CD14-positive monocyte (primary cell): Measurements from ENCODE around the gene GEMIN7. TPM values are rescaled to one million over a fixed set of nuclear protein-coding genes. Genes with fewer than 3 reads are reported as not detected.

Experiments used
- DNase-seq, 3 donors: peaks; one replicate each; pipeline ENCODE4 v3.0.0-alpha.2; 2011 to 2022
- H2AFZ ChIP-seq: 2 replicates; pipeline ENCODE4 v1.6.0; 2012; ENCODE audit warnings: mild to moderate bottlenecking, low read depth, low read length, inconsistent platforms; ENCODE audit not compliant: insufficient read depth, poor library complexity, severe bottlenecking
- H3K27ac ChIP-seq, 2 donors: 1 replicate in 1 of 2; 2 replicates in 1 of 2; pipeline ENCODE4 v1.5.1; 2012 to 2013; ENCODE audit warnings: low read length in 2 of 2, control low read depth in 1 of 2, inconsistent platforms in 1 of 2, low read depth in 1 of 2, mild to moderate bottlenecking in 1 of 2
- H3K27me3 ChIP-seq, 2 donors: one replicate each; pipeline versions ENCODE4 v1.6.0 to v1.6.1; 2011 to 2013; ENCODE audit warnings: low read length in 2 of 2; ENCODE audit not compliant: control insufficient read depth in 2 of 2, insufficient read depth in 2 of 2
- H3K36me3 ChIP-seq, 2 donors: replicated peaks in 1 of 2; 1 replicate in 1 of 2; 2 replicates in 1 of 2; pipeline versions ENCODE4 v1.5.1 to v1.6.1; 2012 to 2013; ENCODE audit warnings: low read length in 2 of 2, control low read depth in 1 of 2, inconsistent platforms in 1 of 2, mild to moderate bottlenecking in 1 of 2; ENCODE audit not compliant: insufficient read depth in 2 of 2, control insufficient read depth in 1 of 2
- H3K4me1 ChIP-seq, 2 donors: 1 replicate in 1 of 2; 2 replicates in 1 of 2; pipeline versions ENCODE4 v1.5.1 to v1.6.1; 2012 to 2013; ENCODE audit warnings: low read length in 2 of 2, control low read depth in 1 of 2, inconsistent platforms in 1 of 2, mild to moderate bottlenecking in 1 of 2, moderate library complexity in 1 of 2; ENCODE audit not compliant: insufficient read depth in 2 of 2, control insufficient read depth in 1 of 2
- H3K4me2 ChIP-seq: replicated peaks from 2 replicates; pipeline ENCODE3; 2012; ENCODE audit warnings: low read length, moderate library complexity, mild to moderate bottlenecking; ENCODE audit not compliant: poor library complexity, severe bottlenecking; ENCODE audit errors: extremely low read depth
- H3K4me3 ChIP-seq, 3 experiments: fragments of 200-600 bp in 1 of 3; sonication (generic) in 1 of 3; replicated peaks in 1 of 3; 1 replicate in 2 of 3; 2 replicates in 1 of 3; pipeline ENCODE4 v1.5.1; 2011 to 2013; ENCODE audit warnings: low read length in 3 of 3, mild to moderate bottlenecking in 3 of 3, control low read depth in 2 of 3, low read depth in 2 of 3, inconsistent platforms in 1 of 3, moderate library complexity in 1 of 3
- H3K79me2 ChIP-seq: 2 replicates; pipeline ENCODE4 v1.6.0; 2012; ENCODE audit warnings: mild to moderate bottlenecking, control low read depth, inconsistent platforms, low read length, moderate library complexity; ENCODE audit not compliant: insufficient read depth
- H3K9ac ChIP-seq: 2 replicates; pipeline ENCODE4 v1.6.0; 2017; ENCODE audit warnings: low read length, mild to moderate bottlenecking; ENCODE audit not compliant: insufficient read depth, poor library complexity, severe bottlenecking
- H3K9me3 ChIP-seq, 2 donors: replicated peaks in 1 of 2; 1 replicate in 1 of 2; 2 replicates in 1 of 2; pipeline versions ENCODE4 v1.5.1 to v1.6.1; 2012 to 2013; ENCODE audit warnings: low read length in 2 of 2, control low read depth in 1 of 2; ENCODE audit not compliant: control insufficient read depth in 1 of 2, insufficient read depth in 1 of 2
- H4K20me1 ChIP-seq: 2 replicates; pipeline ENCODE4 v1.6.0; 2012; ENCODE audit warnings: mild to moderate bottlenecking, low read length, control low read depth, moderate library complexity; ENCODE audit not compliant: insufficient read depth
- H3K27ac Mint-ChIP-seq, 7 donors: one replicate each; pipeline ENCODE4 v1.8.0; 2020; ENCODE audit warnings: mild to moderate bottlenecking in 7 of 7, mixed read lengths in 7 of 7, moderate library complexity in 6 of 7, inconsistent platforms in 2 of 7
- H3K27me3 Mint-ChIP-seq, 3 donors: one replicate each; pipeline ENCODE4 v1.8.0; 2021 to 2022; ENCODE audit warnings: low read depth in 3 of 3, mild to moderate bottlenecking in 3 of 3, mixed read lengths in 3 of 3, moderate library complexity in 3 of 3, inconsistent platforms in 1 of 3
- H3K36me3 Mint-ChIP-seq, 2 donors: one replicate each; pipeline ENCODE4 v1.8.0; 2020; ENCODE audit warnings: mixed read lengths in 2 of 2, inconsistent platforms in 1 of 2, mild to moderate bottlenecking in 1 of 2
- H3K4me1 Mint-ChIP-seq: one replicate; pipeline ENCODE4 v1.8.0; 2020; ENCODE audit warnings: mild to moderate bottlenecking, mixed read lengths
- H3K4me3 Mint-ChIP-seq, 2 donors: one replicate each; pipeline ENCODE4 v1.8.0; 2020; ENCODE audit warnings: mild to moderate bottlenecking in 2 of 2, mixed read lengths in 2 of 2, moderate library complexity in 1 of 2
- H3K9me3 Mint-ChIP-seq, 7 donors: one replicate each; pipeline ENCODE4 v1.8.0; 2020 to 2022; ENCODE audit warnings: mixed read lengths in 7 of 7, mild to moderate bottlenecking in 6 of 7, moderate library complexity in 6 of 7, inconsistent platforms in 2 of 7
- CTCF ChIP-seq: fragments of 200-600 bp; IDR thresholded peaks from one replicate; pipeline ENCODE4 v1.8.0; 2022; ENCODE audit warnings: antibody characterized with exemption, mild to moderate bottlenecking
- WGBS: methylation state at CpG from one replicate; pipeline ENCODE4 v1.1.5; 2013; ENCODE audit warnings: missing lambda C conversion rate; ENCODE audit not compliant: insufficient coverage; 5-methylcytosine and 5-hydroxymethylcytosine counted together
- intact Hi-C, 2 donors: fragments of 100-400 bp; cut with micrococcal nuclease; formaldehyde crosslinking; loops; one replicate each; pipeline versions ENCODE4 v1.15.0 to v1.15.1; 2023
- polyA plus RNA-seq, 3 donors: library from polyadenylated mRNA; depleted of rRNA in 1 of 3; unstranded in 2 of 3; stranded (reverse) in 1 of 3; fragments of 300-500 nt in 2 of 3; fragments of >200 nt in 1 of 3; fragmentation: Illumina TruSeq in 2 of 3; gene quantifications; 1 replicate in 2 of 3; 2 replicates in 1 of 3; pipeline ENCODE4 v1.2.3, GENCODE V29; 2012 to 2021

Gene GEMIN7
- polyA plus RNA-seq, 3 donors = 67.6 to 83.4 (median 78.4) TPM

- Mint-ChIP-seq H3K4me3 (no peak overlapping the region), H3K27me3 (peaks cover 4 to 7% (median 7%) of the 10 kb centered on the region in 3 donors), H3K9me3 (no peaks in the 10 kb centered on the region), H3K27ac (peak overlapping the region in 1 of 7 donors; percentile 54), H3K36me3 (peaks cover 4 to 8% of the 10 kb centered on the region in 2 donors), H3K4me1 (peaks cover 22% of the 10 kb centered on the region)
- intact Hi-C loops = no loop called here
- no peaks in the 10 kb centered on the region for H3K9me3 ChIP-seq
- no peak overlapping the region for H3K4me2 ChIP-seq
- H3K9ac ChIP-seq = no peak overlapping the region
- no peak overlapping the region for H3K27ac ChIP-seq
- no peak for DNase-seq
- no peak for TF ChIP-seq CTCF
- 91% methylated on average over 3 of the region's 6 CpGs for WGBS
- peaks cover 74% of the 10 kb centered on the region for H4K20me1 ChIP-seq
- H3K27me3 ChIP-seq = no peaks in the 10 kb centered on the region
- no peak overlapping the region for H3K4me3 ChIP-seq
- H3K4me1 ChIP-seq = peaks cover 0 to 4% of the 10 kb centered on the region in 2 donors
- H2AFZ ChIP-seq = no peak overlapping the region
- H3K79me2 ChIP-seq = peaks cover 64% of the 10 kb centered on the region
- H3K36me3 ChIP-seq = no peaks in the 10 kb centered on the region
Observed at GRCh38 chr19:45122832-45123231, 43.8 kb downstream of the GEMIN7 start.

- intact Hi-C loops = no loop called here
- H3K36me3 ChIP-seq = no peaks in the 10 kb centered on the region
- H2AFZ ChIP-seq = no peak overlapping the region
- H3K27ac ChIP-seq = no peak overlapping the region
- H3K27ac Mint-ChIP-seq = peak overlapping the region in 1 of 7 donors; percentile 79
- no peak for TF ChIP-seq CTCF
- peaks cover 71% of the 10 kb centered on the region for H4K20me1 ChIP-seq
- no peaks in the 10 kb centered on the region for H3K27me3 ChIP-seq
- no peaks in the 10 kb centered on the region for H3K4me1 ChIP-seq
- H3K79me2 ChIP-seq = peaks cover 60% of the 10 kb centered on the region
- H3K27me3 Mint-ChIP-seq = peaks cover 0 to 7% (median 4%) of the 10 kb centered on the region in 3 donors
- H3K36me3 Mint-ChIP-seq = peaks cover 4 to 8% of the 10 kb centered on the region in 2 donors
- H3K4me1 Mint-ChIP-seq = peaks cover 16% of the 10 kb centered on the region
- no peak overlapping the region for H3K4me2 ChIP-seq
- WGBS = 99% methylated on average over 9 of the region's 9 CpGs
- H3K9me3 Mint-ChIP-seq = no peaks in the 10 kb centered on the region
- H3K9me3 ChIP-seq = no peaks in the 10 kb centered on the region
- no peak overlapping the region for H3K9ac ChIP-seq
- H3K4me3 ChIP-seq = no peak overlapping the region
- H3K4me3 Mint-ChIP-seq = no peak overlapping the region
- DNase-seq = no peak
Observed at GRCh38 chr19:45123440-45123850, 44.4 kb downstream of the GEMIN7 start.
